Keratinocyte (primary cell): ENCODE measurements around the gene MLEC.

Source experiments
- EZH2 ChIP-seq: IDR thresholded peaks from one replicate; pipeline ENCODE4 v1.6.1; 2012; ENCODE audit warnings: inconsistent platforms, mild to moderate bottlenecking, low read length, moderate library complexity
- TF ChIP-seq, protein P1 (sequence below), 3 experiments: IDR thresholded peaks in 1 of 3; conservative IDR thresholded peaks in 1 of 3; optimal IDR thresholded peaks in 1 of 3; 2 replicates in 2 of 3; 3 replicates in 1 of 3; pipeline versions ENCODE3 to v1.5.1; 2011; ENCODE audit warnings: low read length in 3 of 3, mild to moderate bottlenecking in 3 of 3, moderate library complexity in 2 of 3, control low read depth in 1 of 3, inconsistent platforms in 1 of 3; ENCODE audit not compliant: insufficient read depth in 2 of 3; ENCODE audit errors: extremely low read depth in 1 of 3

GRCh38 chr12:120652656-120653435, 34.1 kb upstream of the MLEC start:
- no peak for TF ChIP-seq EZH2
- TF ChIP-seq, protein P1, sequence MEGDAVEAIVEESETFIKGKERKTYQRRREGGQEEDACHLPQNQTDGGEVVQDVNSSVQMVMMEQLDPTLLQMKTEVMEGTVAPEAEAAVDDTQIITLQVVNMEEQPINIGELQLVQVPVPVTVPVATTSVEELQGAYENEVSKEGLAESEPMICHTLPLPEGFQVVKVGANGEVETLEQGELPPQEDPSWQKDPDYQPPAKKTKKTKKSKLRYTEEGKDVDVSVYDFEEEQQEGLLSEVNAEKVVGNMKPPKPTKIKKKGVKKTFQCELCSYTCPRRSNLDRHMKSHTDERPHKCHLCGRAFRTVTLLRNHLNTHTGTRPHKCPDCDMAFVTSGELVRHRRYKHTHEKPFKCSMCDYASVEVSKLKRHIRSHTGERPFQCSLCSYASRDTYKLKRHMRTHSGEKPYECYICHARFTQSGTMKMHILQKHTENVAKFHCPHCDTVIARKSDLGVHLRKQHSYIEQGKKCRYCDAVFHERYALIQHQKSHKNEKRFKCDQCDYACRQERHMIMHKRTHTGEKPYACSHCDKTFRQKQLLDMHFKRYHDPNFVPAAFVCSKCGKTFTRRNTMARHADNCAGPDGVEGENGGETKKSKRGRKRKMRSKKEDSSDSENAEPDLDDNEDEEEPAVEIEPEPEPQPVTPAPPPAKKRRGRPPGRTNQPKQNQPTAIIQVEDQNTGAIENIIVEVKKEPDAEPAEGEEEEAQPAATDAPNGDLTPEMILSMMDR (optimal IDR thresholded peaks at IDR 0.05 in 1 of 3, IDR thresholded peaks at IDR 0.05 in 1 of 3, conservative IDR thresholded peaks at IDR 0.05 in 1 of 3; ENCODE audit: extremely low read depth in 1 of 3, insufficient read depth in 2 of 3, low read length in 3 of 3), result no peak
